Stomach (tissue), 9 donors: ENCODE measurements around the gene RIMS1. TPM values are rescaled to one million over a fixed set of nuclear protein-coding genes. Genes with fewer than 3 reads are reported as not detected.
A peak's percentile ranks its signal among the peaks of the same experiment; 100 is the strongest.

Experiments
- DNase-seq, 2 donors: peaks; one replicate each; pipeline versions ENCODE4 v3.0.0 to v3.0.0-alpha.2; 2013 to 2019
- H3K27ac ChIP-seq, 5 donors: fragments of 200-600 bp in 4 of 5; sonication (generic) in 4 of 5; one replicate each; pipeline ENCODE4 v1.5.1; 2013 to 2019; ENCODE audit warnings: mild to moderate bottlenecking in 1 of 5, moderate library complexity in 1 of 5
- H3K27me3 ChIP-seq, 3 donors: fragments of 200-600 bp; sonication (generic); one replicate each; pipeline ENCODE4 v1.5.1; 2017 to 2019; ENCODE audit warnings: mixed run types in 1 of 3
- H3K36me3 ChIP-seq, 4 donors: fragments of 200-600 bp; sonication (generic); 1 replicate in 3 of 4; 2 replicates in 1 of 4; pipeline ENCODE4 v1.5.1; 2016 to 2019
- H3K4me1 ChIP-seq, 4 donors: fragments of 200-600 bp; sonication (generic); one replicate each; pipeline ENCODE4 v1.5.1; 2016 to 2019
- H3K4me3 ChIP-seq, 4 donors: fragments of 200-600 bp; sonication (generic) in 3 of 4; one replicate each; pipeline ENCODE4 v1.5.1; 2016 to 2019; ENCODE audit warnings: mild to moderate bottlenecking in 1 of 4
- H3K9me3 ChIP-seq, 4 donors: fragments of 200-600 bp; sonication (generic); one replicate each; pipeline ENCODE4 v1.5.1; 2016 to 2019
- EP300 ChIP-seq: sonication (generic); formaldehyde crosslinking; IDR thresholded peaks from one replicate; pipeline ENCODE4 v1.6.1; 2017; ENCODE audit warnings: antibody characterized with exemption
- POLR2A ChIP-seq, 4 donors: fragments of 450-650 bp; IDR thresholded peaks; one replicate each; pipeline ENCODE4 v1.6.1; 2016; ENCODE audit warnings: antibody characterized with exemption in 4 of 4, control low read depth in 2 of 4, mild to moderate bottlenecking in 1 of 4, moderate library complexity in 1 of 4
- POLR2AphosphoS5 ChIP-seq, 3 donors: sonication (generic); formaldehyde crosslinking; IDR thresholded peaks; one replicate each; pipeline ENCODE4 v1.6.1; 2016; ENCODE audit warnings: antibody characterized with exemption in 3 of 3
- whole genome bisulfite sequencing, 5 donors: extraction: QIAGEN DNeasy Blood & Tissue Kit in 3 of 5; methylation state at CpG; one replicate each; pipeline versions ENCODE4 v1.1.5 to v1.1.7; 2013 to 2018; 5-methylcytosine and 5-hydroxymethylcytosine counted together
- intact Hi-C: fragments of 100-400 bp; cut with DNase I; formaldehyde crosslinking; loops from one replicate; pipeline ENCODE4 v1.15.1; 2023; ENCODE audit warnings: low total_unique reads
- polyA plus RNA-seq, 3 donors: library from polyadenylated mRNA; stranded (reverse); fragments of 200-250 nt; gene quantifications; one replicate each; pipeline ENCODE4 v1.2.3, GENCODE V29; 2013
- total RNA-seq, 5 donors: library from RNA; depleted of rRNA; stranded (reverse); fragments of >200 nt; gene quantifications; one replicate each; pipeline versions ENCODE4 v1.1.0 to v1.2.3, GENCODE V29; 2014 to 2016
- TF ChIP-seq, protein P1 (sequence below), 7 experiments: fragments of 450-650 bp in 4 of 7; fragments of 200-600 bp in 3 of 7; sonication (generic) in 3 of 7; IDR thresholded peaks; one replicate each; pipeline ENCODE4 v1.5.1; 2016 to 2019; ENCODE audit warnings: antibody characterized with exemption in 7 of 7, control low read depth in 2 of 7, mild to moderate bottlenecking in 1 of 7
- donor health status: healthy with polysubstance abuse.
- donor health status: Bipolar disorder and iron deficiency.
- donor health status: healthy.

RIMS1 gene
- total and polyA plus RNA-seq, 8 donors = 0.13 to 45.2 (median 5.1) TPM

GRCh38 chr6:72417759-72418158 is 531.4 kb downstream of the RIMS1 start:
- Histone ChIP-seq H3K4me1 (peaks cover 0 to 13% (median 0%) of the 10 kb centered on the region in 4 donors), H3K4me3 (no peak overlapping the region), H3K27ac (no peak overlapping the region), H3K9me3 (no peaks in the 10 kb centered on the region), H3K27me3 (peaks cover 0 to 4% (median 0%) of the 10 kb centered on the region in 3 donors), H3K36me3 (no peaks in the 10 kb centered on the region)
- no peak for DNase-seq
- intact Hi-C loops = loop anchor here (10.0 kb wide), 2 partner anchors 707 to 767 kb away; no protein-coding TSS in a partner anchor
- TF ChIP-seq EP300 (no peak), POLR2A (IDR thresholded peaks at IDR 0.05) (no peak), POLR2AphosphoS5 (IDR thresholded peaks at IDR 0.05) (no peak)
- TF ChIP-seq, protein P1, sequence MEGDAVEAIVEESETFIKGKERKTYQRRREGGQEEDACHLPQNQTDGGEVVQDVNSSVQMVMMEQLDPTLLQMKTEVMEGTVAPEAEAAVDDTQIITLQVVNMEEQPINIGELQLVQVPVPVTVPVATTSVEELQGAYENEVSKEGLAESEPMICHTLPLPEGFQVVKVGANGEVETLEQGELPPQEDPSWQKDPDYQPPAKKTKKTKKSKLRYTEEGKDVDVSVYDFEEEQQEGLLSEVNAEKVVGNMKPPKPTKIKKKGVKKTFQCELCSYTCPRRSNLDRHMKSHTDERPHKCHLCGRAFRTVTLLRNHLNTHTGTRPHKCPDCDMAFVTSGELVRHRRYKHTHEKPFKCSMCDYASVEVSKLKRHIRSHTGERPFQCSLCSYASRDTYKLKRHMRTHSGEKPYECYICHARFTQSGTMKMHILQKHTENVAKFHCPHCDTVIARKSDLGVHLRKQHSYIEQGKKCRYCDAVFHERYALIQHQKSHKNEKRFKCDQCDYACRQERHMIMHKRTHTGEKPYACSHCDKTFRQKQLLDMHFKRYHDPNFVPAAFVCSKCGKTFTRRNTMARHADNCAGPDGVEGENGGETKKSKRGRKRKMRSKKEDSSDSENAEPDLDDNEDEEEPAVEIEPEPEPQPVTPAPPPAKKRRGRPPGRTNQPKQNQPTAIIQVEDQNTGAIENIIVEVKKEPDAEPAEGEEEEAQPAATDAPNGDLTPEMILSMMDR (IDR thresholded peaks at IDR 0.05) = no peak
- 37 to 48% (median 43%) methylated on average over 3 of the region's 3 CpGs for WGBS, 5 donors

- Histone ChIP-seq H3K27me3 (no peaks in the 10 kb centered on the region), H3K9me3 (no peaks in the 10 kb centered on the region), H3K27ac (no peak overlapping the region), H3K4me3 (no peak overlapping the region), H3K36me3 (no peaks in the 10 kb centered on the region), H3K4me1 (peaks cover 0 to 13% (median 0%) of the 10 kb centered on the region in 4 donors)
- TF ChIP-seq POLR2A (IDR thresholded peaks at IDR 0.05) = no peak
- TF ChIP-seq, protein P1 (IDR thresholded peaks at IDR 0.05) = no peak
- TF ChIP-seq POLR2AphosphoS5 (IDR thresholded peaks at IDR 0.05) = peak in 1 of 3 donors; percentile 52
- no peak for TF ChIP-seq EP300
- WGBS, 5 donors = 36 to 72% (median 69%) methylated on average over 5 of the region's 5 CpGs
- peak in 1 of 2 donors; percentile 13 for DNase-seq
- intact Hi-C loops = loop anchor here (10.0 kb wide), 2 partner anchors 706 to 766 kb away; no protein-coding TSS in a partner anchor
Measured at GRCh38 chr6:72418495-72418894, 532.1 kb downstream of the RIMS1 start.

- no peaks in the 10 kb centered on the region for H3K27me3 ChIP-seq
- no peaks in the 10 kb centered on the region for H3K36me3 ChIP-seq
- intact Hi-C loops = loop anchor here (10.0 kb wide), 2 partner anchors 705 to 765 kb away; no protein-coding TSS in a partner anchor
- H3K4me1 ChIP-seq = peaks cover 0 to 13% (median 0%) of the 10 kb centered on the region in 4 donors
- no peaks in the 10 kb centered on the region for H3K9me3 ChIP-seq
- 60 to 78% (median 63%) methylated on average over 2 of the region's 2 CpGs for WGBS, 5 donors
- no peak overlapping the region for H3K27ac ChIP-seq
- DNase-seq = no peak
- TF ChIP-seq, protein P1 (IDR thresholded peaks at IDR 0.05) = no peak
- no peak for TF ChIP-seq EP300
- no peak for TF ChIP-seq POLR2AphosphoS5 (IDR thresholded peaks at IDR 0.05)
- no peak for TF ChIP-seq POLR2A (IDR thresholded peaks at IDR 0.05)
- no peak overlapping the region for H3K4me3 ChIP-seq
Measured at GRCh38 chr6:72419966-72420365, 533.6 kb downstream of the RIMS1 start.

GRCh38 chr6:72420409-72420808 is 534.1 kb downstream of the RIMS1 start:
- H3K4me1 ChIP-seq = peaks cover 0 to 13% (median 0%) of the 10 kb centered on the region in 4 donors
- H3K4me3 ChIP-seq = no peak overlapping the region
- TF ChIP-seq EP300 = no peak
- no peak for TF ChIP-seq POLR2AphosphoS5 (IDR thresholded peaks at IDR 0.05)
- TF ChIP-seq POLR2A (IDR thresholded peaks at IDR 0.05) = no peak
- TF ChIP-seq, protein P1 (IDR thresholded peaks at IDR 0.05) = no peak
- no peaks in the 10 kb centered on the region for H3K36me3 ChIP-seq
- no peak for DNase-seq
- H3K27me3 ChIP-seq = no peaks in the 10 kb centered on the region
- H3K27ac ChIP-seq = no peak overlapping the region
- WGBS, 5 donors = 60 to 88% (median 69%) methylated on average over 3 of the region's 3 CpGs
- no peaks in the 10 kb centered on the region for H3K9me3 ChIP-seq
- intact Hi-C loops = no loop called here
